Activated CD8-positive, alpha-beta memory T cell treated with anti-CD3 and anti-CD28 coated beads, Interleukin-2, amount 50 U/mL, for 24 hours (primary cell): Measurements from ENCODE around the gene SNRPF.

Experiments
- DNase-seq: peaks from one replicate; pipeline ENCODE4 v3.0.0-alpha.2; 2020; ENCODE audit errors: extremely low read depth

Gene SNRPF

DNA sequence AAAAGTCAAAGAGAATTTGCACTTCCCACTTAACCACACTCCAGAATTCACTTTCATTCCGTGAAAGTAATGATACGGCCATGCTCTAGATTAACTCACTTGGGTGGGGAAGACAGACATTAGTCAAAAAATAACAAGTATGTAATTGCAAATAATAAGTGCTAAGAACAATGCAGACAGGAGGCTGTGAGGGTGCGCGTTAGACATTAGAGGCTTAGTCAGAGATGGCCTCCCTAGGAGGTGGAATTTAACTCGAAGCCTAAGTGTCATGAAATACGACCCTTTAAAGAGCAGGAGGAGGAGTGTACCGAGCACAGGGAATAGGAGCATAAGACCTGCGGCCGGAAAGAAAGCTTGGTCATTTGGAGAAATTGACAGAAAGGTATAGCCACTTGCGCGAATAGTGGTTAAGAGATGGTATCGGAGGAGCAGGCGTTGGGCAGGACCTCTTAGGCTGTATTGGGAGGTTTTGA is 628 bp downstream of the SNRPF start:
- no peak for DNase-seq

DNA sequence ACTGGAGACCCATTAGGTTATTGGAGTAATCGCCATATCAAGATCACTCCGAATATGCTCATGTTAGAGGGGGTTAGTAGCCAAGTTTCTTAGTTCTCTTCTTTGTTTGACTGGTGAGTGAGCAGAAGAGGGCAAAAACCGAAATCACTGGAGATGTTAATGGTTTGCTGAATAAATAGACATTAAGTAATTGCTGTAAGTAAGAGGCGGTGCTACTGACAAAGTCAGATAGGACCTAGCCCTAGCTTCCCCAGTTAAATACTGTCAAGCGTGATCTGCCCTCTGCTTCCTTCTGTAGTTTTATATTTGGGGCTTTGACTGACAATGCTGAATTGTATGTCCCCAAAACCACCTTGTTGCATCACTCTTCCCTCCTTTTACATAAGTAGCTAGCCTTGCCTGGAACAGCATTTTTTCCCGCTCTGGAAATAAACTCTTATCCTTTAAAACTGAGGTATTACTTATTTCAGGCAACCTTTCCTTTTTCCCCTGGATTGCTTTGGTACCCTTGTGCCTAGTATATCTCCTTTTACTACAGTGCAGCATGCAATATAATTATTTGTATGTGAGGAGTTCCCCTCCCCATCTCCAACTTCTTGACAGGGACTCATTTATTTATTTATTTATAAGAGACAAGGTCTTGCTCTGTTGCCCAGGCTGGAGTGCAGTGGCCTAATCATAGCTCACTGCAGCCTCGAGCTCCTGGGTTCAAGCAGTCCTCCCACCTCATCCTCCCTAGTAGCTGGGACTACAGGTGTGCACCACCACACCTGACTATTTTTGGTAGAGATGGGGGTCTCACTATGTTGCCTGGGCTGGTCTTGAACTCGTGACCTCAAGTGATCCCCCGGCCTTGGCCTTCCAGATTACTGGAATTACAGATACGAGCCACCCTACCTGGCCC is 1.4 kb downstream of the SNRPF start:
- DNase-seq = no peak

DNA sequence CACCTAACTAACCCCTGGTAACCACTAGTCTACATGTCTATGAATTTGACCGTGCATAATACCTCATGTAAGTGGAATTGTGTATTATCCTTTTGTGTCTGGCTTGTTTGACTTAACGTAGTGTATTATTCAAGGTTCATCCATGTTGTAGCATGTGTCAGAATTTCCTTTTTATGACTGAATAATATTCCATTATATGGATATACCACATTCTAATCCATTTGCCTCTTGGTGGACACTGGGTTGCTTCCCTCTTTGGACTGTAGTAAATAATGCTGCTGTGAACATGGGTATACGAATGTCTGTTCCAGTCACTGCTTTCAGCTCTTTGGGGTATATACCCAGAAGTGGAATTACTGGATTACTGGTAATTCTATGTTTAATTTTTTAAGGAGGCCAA is 3.3 kb downstream of the SNRPF start:
- DNase-seq = no peak

DNA sequence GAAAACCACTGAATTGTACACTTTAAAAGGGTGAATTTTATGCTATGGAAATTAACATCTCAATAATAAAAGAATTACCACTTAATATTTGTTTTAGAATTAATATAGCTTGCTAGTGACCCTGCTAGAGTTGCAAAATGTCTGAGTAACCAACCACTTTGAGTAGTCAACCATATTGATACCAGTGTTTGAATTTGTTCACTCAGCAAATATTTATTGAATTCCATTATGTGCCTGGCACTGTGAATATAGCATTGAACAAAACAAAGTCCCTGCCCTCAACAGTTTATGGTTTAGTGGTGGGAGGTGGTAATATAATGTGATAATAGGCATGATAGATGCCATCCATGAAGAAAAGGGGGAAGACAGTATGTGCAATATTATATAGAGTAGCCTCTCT is 4.6 kb downstream of the SNRPF start:
- DNase-seq = no peak

DNA sequence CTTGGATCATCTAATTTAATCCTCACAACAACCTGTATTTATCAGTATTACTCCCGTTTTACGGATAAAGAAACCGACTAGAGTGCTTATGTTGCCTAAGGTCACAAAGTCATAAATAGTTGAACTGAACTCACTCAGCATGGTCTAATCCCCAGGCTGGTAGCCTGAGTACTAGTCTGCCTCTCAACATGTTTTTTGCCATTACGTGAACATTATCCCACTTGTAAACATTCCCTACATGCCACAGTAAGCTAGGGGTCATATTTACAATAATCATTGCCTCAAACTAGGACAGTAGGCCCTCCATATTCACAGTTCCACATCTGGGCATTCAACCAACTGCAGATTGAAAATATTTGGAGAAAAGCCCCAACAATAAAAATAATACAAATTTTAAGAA is 12.1 kb downstream of the SNRPF start:
- no peak for DNase-seq

DNA sequence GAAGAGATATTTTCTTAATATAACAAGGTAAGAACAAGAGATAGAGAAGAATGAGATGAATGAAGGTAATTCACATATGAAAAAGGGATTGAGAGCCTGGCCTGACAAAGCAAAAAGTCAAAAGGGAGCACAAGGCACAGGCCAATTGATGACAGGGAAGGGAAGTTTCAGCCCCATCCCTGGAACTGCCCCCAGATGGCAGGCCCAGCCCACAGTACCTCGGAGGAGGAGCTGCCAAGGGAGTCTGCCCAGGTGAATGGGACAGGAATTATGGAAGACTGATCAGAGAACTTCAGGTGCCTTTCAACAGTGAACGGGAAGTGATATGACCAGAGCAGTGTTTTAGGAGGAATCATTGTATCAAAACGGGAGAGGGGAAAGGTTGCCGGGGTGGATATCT is 15.7 kb downstream of the SNRPF start:
- DNase-seq = no peak

DNA sequence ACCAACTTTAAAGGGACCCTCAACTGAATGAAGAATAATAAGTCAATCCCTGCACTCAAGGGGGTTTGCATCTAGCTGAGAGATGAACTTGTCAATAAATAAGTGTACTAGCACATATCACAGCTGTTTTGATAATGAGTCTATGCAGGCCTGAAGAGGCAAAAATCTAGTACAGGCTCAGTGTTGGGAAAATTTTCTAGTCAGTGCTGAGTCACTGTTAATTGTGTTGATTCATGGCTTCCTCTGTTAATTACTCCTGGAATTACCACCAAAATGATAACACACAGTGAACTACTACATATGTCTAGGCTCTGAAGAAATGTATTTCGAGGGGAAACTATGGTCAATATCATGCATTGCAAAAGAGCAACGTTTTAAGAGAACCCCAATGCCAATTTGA is 18.9 kb downstream of the SNRPF start:
- no peak for DNase-seq

DNA sequence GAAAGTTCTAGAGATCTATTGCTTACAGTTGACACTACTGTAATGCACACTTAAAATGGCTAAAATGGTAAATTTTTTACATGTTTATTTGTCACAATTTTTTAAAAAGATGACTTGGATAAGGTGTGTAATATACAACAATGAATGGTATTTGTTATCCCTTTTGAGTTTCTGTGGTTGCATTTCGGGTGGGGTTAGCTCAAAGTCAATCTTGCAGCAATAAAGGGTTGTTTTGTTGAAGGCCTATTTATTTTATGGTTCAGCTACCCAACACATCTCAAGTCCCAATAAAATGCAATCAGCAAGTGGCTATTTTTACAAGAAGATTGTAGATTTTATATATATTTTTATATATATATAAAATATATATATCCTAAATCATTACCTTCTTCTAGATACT is 22.1 kb downstream of the SNRPF start:
- DNase-seq = no peak

DNA sequence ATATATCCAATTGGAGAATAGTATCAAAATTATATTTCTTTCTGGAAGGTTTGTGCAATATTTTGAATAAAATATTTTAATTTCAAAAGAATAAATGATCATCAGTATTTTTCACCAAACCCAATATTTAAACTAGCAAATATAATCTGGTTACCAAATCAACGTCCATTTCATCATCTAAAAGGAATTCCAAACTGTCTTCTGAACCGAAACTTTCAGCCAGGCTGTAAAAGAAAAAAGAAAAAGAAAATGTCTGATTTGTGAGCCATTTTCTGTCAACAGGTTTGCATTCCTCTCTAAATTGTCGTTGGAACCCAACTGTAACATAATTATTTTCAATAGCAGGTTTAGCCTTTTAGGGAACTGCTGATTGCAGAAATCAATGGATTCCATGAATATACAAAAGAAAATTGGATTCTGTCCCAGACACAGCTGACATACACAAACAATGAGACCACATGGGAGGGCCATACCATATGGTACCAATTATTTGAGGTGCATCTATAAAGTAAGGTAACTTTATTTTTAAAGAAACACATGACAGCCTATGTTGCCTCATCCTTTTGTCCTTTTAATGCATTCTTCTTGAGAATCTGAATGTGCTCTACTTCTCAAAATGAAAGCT is 22.7 kb downstream of the SNRPF start:
- DNase-seq = no peak

DNA sequence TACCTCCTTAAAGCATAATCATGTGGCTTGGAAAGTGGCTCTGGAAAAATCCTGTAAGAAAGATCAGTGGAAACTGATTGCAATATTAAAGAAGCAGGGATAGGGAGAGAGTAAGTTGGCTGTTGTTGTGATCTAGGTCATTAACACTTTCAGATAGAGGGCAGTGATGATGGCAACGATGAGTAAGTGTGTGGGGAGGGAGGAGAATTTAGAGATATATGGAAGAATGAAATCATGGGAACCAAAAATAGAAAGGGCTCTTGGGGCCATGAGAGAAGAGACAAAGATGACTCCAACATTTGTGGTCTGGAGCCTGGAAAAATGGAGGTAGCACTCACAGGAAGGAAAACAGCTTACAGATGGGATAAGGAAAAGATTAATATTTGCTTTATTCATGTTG is 23.3 kb downstream of the SNRPF start:
- DNase-seq = no peak

DNA sequence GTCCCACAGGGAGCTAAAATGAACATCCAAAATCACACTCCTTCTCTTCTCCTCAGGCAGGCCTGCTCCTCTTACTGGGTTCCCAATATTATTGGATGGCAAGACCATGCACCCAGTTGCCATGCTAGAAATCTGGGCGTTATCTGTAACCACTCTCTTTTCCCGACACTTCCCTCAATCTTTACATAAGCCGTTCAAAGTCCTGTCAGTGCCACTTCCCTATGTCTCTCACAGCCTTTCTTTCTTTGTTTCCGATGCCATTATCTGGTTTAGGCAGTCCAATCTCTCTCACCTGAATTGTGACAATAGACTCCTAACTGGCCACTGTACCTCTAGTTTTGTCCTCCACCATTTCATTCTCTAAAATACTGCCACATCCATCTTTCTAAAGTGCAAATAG is 24.1 kb downstream of the SNRPF start:
- DNase-seq = no peak

DNA sequence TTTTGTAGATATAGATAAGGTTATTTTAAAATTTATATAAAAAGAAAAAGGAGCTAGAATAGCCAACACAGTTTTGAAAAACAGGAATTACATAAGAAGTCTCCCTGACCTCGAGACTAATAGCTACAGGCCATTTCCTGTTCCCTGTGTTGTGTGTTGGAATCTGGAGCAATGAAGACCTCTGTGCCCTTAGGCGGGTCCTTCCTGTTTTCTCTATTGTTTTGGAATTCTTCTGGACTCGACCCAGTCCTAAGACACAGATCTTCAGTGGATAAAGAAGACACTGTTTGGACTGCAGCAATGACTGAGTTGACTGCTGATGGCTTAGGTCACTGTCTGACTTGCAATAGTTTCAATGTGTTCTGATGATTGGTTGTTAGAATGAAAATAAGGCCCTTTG is 26.2 kb downstream of the SNRPF start:
- DNase-seq = no peak

DNA sequence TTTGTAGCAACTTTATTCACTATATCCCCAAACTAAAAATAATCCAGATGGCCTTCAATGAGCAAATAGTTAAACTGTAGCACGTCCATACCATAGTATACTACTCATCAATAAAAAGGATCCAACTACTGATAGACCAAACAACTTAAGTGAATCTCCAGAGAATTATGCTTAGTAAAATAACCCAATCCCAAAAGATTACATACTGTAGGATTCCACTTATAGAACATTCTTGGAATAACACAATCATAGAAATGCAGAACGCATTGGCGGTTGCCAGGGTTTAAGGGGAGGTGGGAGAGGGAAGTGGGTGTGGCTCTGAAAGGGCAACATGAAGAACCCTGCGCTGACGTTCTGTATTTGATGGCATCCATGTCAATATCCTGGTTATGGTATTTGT is 28.6 kb downstream of the SNRPF start:
- no peak for DNase-seq

DNA sequence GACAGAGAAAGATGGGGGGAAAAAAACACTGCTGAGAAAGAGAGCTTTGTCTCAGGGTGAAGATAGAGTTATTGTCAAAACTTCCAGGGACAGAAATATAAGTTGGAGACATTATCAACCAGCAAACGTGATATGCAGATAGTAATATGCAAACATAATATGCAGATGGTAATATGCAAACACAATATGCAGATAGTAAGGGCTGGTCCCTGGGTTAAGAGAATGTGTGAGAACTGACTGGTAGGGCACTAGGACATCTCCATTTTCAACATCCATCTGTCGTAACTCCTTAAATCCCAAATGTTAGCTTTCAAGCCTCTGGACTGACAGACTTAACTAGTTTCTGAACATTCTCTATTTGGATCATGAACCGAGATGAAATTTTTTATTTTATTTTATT is 32.2 kb downstream of the SNRPF start:
- DNase-seq = no peak

DNA sequence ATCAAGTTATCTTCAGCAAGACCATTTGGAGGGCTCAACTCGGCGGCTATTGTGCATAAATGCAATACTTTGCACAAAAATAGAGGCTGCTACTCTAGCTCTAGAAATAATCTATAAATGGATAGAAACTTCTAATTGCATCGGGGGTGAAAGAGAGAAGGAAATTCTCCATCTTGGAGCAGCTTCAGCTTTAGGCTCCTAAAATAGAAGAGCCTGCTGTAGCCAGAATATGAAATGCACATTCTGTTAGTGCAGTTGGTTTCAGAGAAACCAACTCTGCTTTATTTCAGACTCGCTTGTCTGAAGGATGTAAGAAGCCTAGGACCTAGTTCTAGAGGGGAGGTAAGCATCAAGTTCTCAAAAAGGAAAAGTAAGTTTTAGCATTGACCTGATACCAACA is 38.1 kb downstream of the SNRPF start:
- no peak for DNase-seq

DNA sequence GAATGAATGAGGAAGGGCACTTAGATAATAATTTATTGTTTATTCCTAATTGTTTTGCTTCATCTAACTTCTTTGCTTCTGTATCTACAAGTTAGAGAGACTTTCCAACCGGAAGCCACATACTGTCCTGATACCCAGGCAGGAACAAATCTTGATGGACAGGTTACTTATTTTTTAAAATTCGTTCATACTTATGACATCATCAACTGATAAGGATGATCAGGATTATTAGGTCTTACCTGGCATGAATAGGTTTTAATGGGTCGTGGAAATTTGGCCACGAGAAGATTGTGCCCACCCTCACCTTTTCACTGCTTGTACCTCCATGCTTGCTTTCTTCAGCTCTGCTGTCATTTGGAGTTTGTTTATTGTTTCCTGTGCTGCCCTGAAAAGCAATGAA is 39.3 kb downstream of the SNRPF start:
- no peak for DNase-seq

DNA sequence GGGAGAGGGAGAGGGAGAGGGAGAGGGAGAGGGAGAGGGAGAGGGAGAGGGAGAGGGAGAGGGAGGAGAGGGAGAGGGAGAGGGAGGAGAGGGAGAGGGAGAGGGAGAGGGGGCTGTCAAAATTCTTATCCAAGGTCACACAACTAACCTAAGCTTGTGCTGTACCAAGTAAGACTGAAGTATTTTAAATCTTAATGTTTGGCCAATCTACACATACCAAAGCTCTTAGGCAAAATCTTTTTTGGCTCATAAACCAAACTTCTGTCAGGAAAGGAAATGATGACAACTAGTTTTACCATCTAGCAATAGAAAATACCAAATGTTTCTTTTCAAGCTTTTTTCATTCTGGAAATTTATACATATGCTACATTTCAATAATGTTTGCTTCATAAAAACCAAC is 49.8 kb downstream of the SNRPF start:
- DNase-seq = no peak

DNA sequence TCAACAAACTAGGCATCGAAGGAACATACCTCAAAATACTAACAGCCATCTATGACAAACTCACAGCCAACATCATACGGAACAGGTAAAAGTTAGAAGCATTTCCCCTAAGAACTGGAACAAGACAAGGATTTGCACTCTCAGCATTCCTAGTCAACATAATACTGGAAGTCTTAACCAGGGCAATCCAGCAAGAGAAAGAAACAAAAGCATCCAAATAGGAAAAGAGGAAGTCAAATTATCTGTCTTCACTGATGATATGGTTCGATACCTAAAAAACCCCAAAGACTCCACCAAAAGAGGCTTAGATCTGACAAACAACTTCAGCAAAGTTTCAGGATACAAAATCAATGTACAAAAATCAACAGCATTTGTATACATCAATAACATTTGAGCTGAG is 51.1 kb downstream of the SNRPF start:
- no peak for DNase-seq
